NCI-H2227 treated with DMSO at 0.1 percent for 48 hours (cell line): ENCODE measurements around the gene RRAD.

Experiments
- DNase-seq: peaks from one replicate; lab custom pipeline; 2025; lab: John Stamatoyannopoulos, UW

The RRAD gene

GRCh38 chr16:66934138-66934838, 9.0 kb upstream of the RRAD start, which contains the start of gene CIAO2B:
Gene CIAO2B, minus strand, starts transcription at chr16:66934402. Its CDS starts 38 bp downstream, at chr16:66934364.
- peak; percentile 49 for DNase-seq

- no peak for DNase-seq
Observed at GRCh38 chr16:66933776-66934137, 8.4 kb upstream of the RRAD start.

GRCh38 chr16:66932076-66932475, 6.7 kb upstream of the RRAD start:
- no peak for DNase-seq

GRCh38 chr16:66931665-66932064, 6.3 kb upstream of the RRAD start:
- no peak for DNase-seq

GRCh38 chr16:66930189-66930588, 4.9 kb upstream of the RRAD start:
- no peak for DNase-seq

GRCh38 chr16:66928702-66929388, 3.5 kb upstream of the RRAD start:
- DNase-seq, result no peak

GRCh38 chr16:66927918-66928649, 2.7 kb upstream of the RRAD start:
- DNase-seq, result no peak

- DNase-seq, result no peak
Observed at GRCh38 chr16:66926961-66927436, 1.7 kb upstream of the RRAD start.

GRCh38 chr16:66926171-66926947, 1.0 kb upstream of the RRAD start:
- DNase-seq, result no peak

GRCh38 chr16:66924527-66925321, 611 bp downstream of the RRAD start:
- no peak for DNase-seq

GRCh38 chr16:66923866-66924265, 1.5 kb downstream of the RRAD start:
- no peak for DNase-seq

GRCh38 chr16:66923247-66923731, 2.0 kb downstream of the RRAD start:
- DNase-seq, result no peak

GRCh38 chr16:66921729-66922450, 3.4 kb downstream of the RRAD start:
- DNase-seq, result no peak

- no peak for DNase-seq
Observed at GRCh38 chr16:66920924-66921680, 4.2 kb downstream of the RRAD start.

GRCh38 chr16:66920299-66920590, 5.1 kb downstream of the RRAD start:
- no peak for DNase-seq

- DNase-seq, result no peak
Observed at GRCh38 chr16:66919569-66920298, 5.6 kb downstream of the RRAD start.

- DNase-seq, result no peak
Observed at GRCh38 chr16:66918803-66919568, 6.3 kb downstream of the RRAD start, which contains the start of gene CDH16. Gene CDH16, minus strand, starts transcription at chr16:66918885. Its CDS starts 820 bp downstream, at chr16:66918065.

- no peak for DNase-seq
Observed at GRCh38 chr16:66918355-66918754, 7.0 kb downstream of the RRAD start.
